NT2/D1 (cell line): ENCODE results near the gene CNPY2.

ENCODE experiments used
- DNase-seq: peaks from one replicate; pipeline ENCODE4 v3.0.0-alpha.2; 2011; ENCODE audit warnings: low read depth, low spot score
- H3K27me3 ChIP-seq: 2 replicates; pipeline ENCODE4 v1.6.0; 2011; ENCODE audit warnings: mild to moderate bottlenecking; ENCODE audit not compliant: insufficient read length, insufficient read depth
- H3K36me3 ChIP-seq: 2 replicates; pipeline ENCODE4 v1.6.1; 2011; ENCODE audit warnings: mild to moderate bottlenecking, low read length, mixed read lengths; ENCODE audit not compliant: insufficient read depth, insufficient read length
- H3K4me1 ChIP-seq: 2 replicates; pipeline ENCODE4 v1.5.1; 2011; ENCODE audit not compliant: insufficient read depth, insufficient read length
- H3K4me3 ChIP-seq: 2 replicates; pipeline ENCODE4 v1.5.1; 2011; ENCODE audit warnings: low read depth; ENCODE audit not compliant: insufficient read length
- H3K9ac ChIP-seq: 2 replicates; pipeline ENCODE4 v1.6.0; 2011; ENCODE audit warnings: low read depth; ENCODE audit not compliant: insufficient read length
- H3K9me3 ChIP-seq: 2 replicates; pipeline ENCODE4 v1.5.1; 2011; ENCODE audit warnings: mild to moderate bottlenecking, low read length; ENCODE audit not compliant: insufficient read depth
- SUZ12 ChIP-seq: IDR thresholded peaks from 2 replicates; pipeline ENCODE4 v1.6.1; 2011; ENCODE audit not compliant: insufficient read length, insufficient read depth; ENCODE audit errors: extremely low read depth
- YY1 ChIP-seq: IDR thresholded peaks from 2 replicates; pipeline ENCODE4 v1.6.1; 2011; ENCODE audit not compliant: insufficient read length, insufficient read depth
- ZNF274 ChIP-seq: IDR thresholded peaks from 2 replicates; pipeline ENCODE4 v1.6.1; 2011; ENCODE audit warnings: mild to moderate bottlenecking, low read depth, low read length

The CNPY2 gene

GRCh38 chr12:56315622-56316473 is at the start of gene CNPY2:
Gene CNPY2 (minus strand): TSS chr12:56315988. CDS start chr12:56315217, 771 bp downstream.
- peak; percentile 48 for TF ChIP-seq YY1
- no peak for TF ChIP-seq SUZ12
- H3K9me3 ChIP-seq = no peaks in the 10 kb centered on the region
- H3K4me3 ChIP-seq = peak within 1 kb of the TSS; percentile 100
- DNase-seq = peak; percentile 99
- peaks cover 42% of the 10 kb centered on the region for H3K36me3 ChIP-seq
- no peaks in the 10 kb centered on the region for H3K27me3 ChIP-seq
- no peaks in the 10 kb centered on the region for H3K4me1 ChIP-seq
- H3K9ac ChIP-seq = peak within 1 kb of the TSS; percentile 100

GRCh38 chr12:56362130-56363059 is 46.6 kb upstream of the CNPY2 start, which contains the start of gene APOF:
Gene APOF (minus strand): TSS chr12:56362857. CDS start chr12:56362745, 112 bp downstream.
- DNase-seq = no peak
- H3K9ac ChIP-seq = no peak within 1 kb of the TSS
- H3K9me3 ChIP-seq = no peaks in the 10 kb centered on the region
- TF ChIP-seq ZNF274 = no peak
- peaks cover 5% of the 10 kb centered on the region for H3K27me3 ChIP-seq
- no peak within 1 kb of the TSS for H3K4me3 ChIP-seq
- no peaks in the 10 kb centered on the region for H3K36me3 ChIP-seq
- H3K4me1 ChIP-seq = peaks cover 2% of the 10 kb centered on the region

- Histone ChIP-seq H3K9me3 (no peaks in the 10 kb centered on the region), H3K4me1 (peaks cover 2% of the 10 kb centered on the region), H3K9ac (peak overlapping the region; percentile 79), H3K4me3 (no peak overlapping the region), H3K27me3 (peaks cover 5% of the 10 kb centered on the region), H3K36me3 (peaks cover 1% of the 10 kb centered on the region)
- no peak for DNase-seq
- TF ChIP-seq YY1 = no peak
- TF ChIP-seq SUZ12 = no peak
- no peak for TF ChIP-seq ZNF274
These were observed 45.8 kb upstream of the CNPY2 start for GRCh38 chr12:56361487-56362129.

GRCh38 chr12:56359851-56360767 is 44.3 kb upstream of the CNPY2 start, which contains the start of gene STAT2:
Gene STAT2 (minus strand): TSS chr12:56360107. CDS start chr12:56356571, 3,536 bp downstream.
- Histone ChIP-seq H3K9me3 (no peaks in the 10 kb centered on the region), H3K4me3 (peak within 1 kb of the TSS; percentile 87), H3K36me3 (peaks cover 16% of the 10 kb centered on the region), H3K4me1 (peaks cover 2% of the 10 kb centered on the region), H3K9ac (peak within 1 kb of the TSS; percentile 93), H3K27me3 (peaks cover 5% of the 10 kb centered on the region)
- peak; percentile 99 for DNase-seq
- TF ChIP-seq SUZ12 (no peak), YY1 (peak; percentile 13), ZNF274 (no peak)

GRCh38 chr12:56358836-56359532 is 43.2 kb upstream of the CNPY2 start:
- H3K27me3 ChIP-seq = peaks cover 5% of the 10 kb centered on the region
- no peak for DNase-seq
- TF ChIP-seq ZNF274 = no peak
- TF ChIP-seq SUZ12 = no peak
- TF ChIP-seq YY1 = no peak
- no peaks in the 10 kb centered on the region for H3K9me3 ChIP-seq
- peaks cover 2% of the 10 kb centered on the region for H3K4me1 ChIP-seq
- peak overlapping the region; percentile 87 for H3K4me3 ChIP-seq
- peaks cover 28% of the 10 kb centered on the region for H3K36me3 ChIP-seq
- peak overlapping the region; percentile 93 for H3K9ac ChIP-seq

GRCh38 chr12:56351325-56351724 is 35.5 kb upstream of the CNPY2 start:
- TF ChIP-seq YY1 (no peak), ZNF274 (no peak), SUZ12 (no peak)
- Histone ChIP-seq H3K4me3 (no peak overlapping the region), H3K9ac (no peak overlapping the region), H3K36me3 (peaks cover 77% of the 10 kb centered on the region), H3K4me1 (no peaks in the 10 kb centered on the region), H3K27me3 (no peaks in the 10 kb centered on the region), H3K9me3 (no peaks in the 10 kb centered on the region)
- no peak for DNase-seq
